C4-2B (cell line): Measurements from ENCODE around the gene SLC4A11.

ENCODE experiments used
- CTCF ChIP-seq: fragments of 450-650 bp; conservative IDR thresholded peaks from 2 replicates; pipeline ENCODE4 v1.5.1; 2017; ENCODE audit warnings: mild to moderate bottlenecking
- ZFX ChIP-seq: fragments of 450-650 bp; IDR thresholded peaks from 2 replicates; pipeline ENCODE4 v1.6.1; 2017

GRCh38 chr20:3199206-3199605, 39.8 kb downstream of the SLC4A11 start:
- no peak for TF ChIP-seq CTCF
- no peak for TF ChIP-seq ZFX
